K562 (cell line): Measurements from ENCODE around the gene LYRM1. TPM values are rescaled to one million over a fixed set of nuclear protein-coding genes. Genes with fewer than 3 reads are reported as not detected.

Source experiments
- ADNP ChIP-seq: fragments of 200-800 bp; sonication (Bioruptor generic); IDR thresholded peaks from 2 replicates; pipeline ENCODE4 v1.6.1; 2016; ENCODE audit warnings: missing genetic modification characterization, missing compliant biosample characterization
- BHLHE40 ChIP-seq: IDR thresholded peaks from 2 replicates; pipeline ENCODE4 v1.6.1; 2011; ENCODE audit warnings: low read length, improper control_type of control experiment
- CHD1 ChIP-seq: fragments of 200-600 bp; sonication (generic); IDR thresholded peaks from one replicate; pipeline ENCODE4 v1.6.1; 2012; ENCODE audit warnings: mild to moderate bottlenecking, moderate library complexity, low read length, inconsistent platforms
- MAFF ChIP-seq: IDR thresholded peaks from 2 replicates; pipeline ENCODE4 v1.6.1; 2012; ENCODE audit warnings: low read length, improper control_type of control experiment
- MAZ ChIP-seq, 2 experiments: fragments of 450-650 bp in 1 of 2; sonication (generic) in 1 of 2; formaldehyde crosslinking; IDR thresholded peaks in 1 of 2; conservative IDR thresholded peaks in 1 of 2; 2 replicates each; pipeline versions ENCODE4 v1.4.0 to v1.5.0; 2020; ENCODE audit warnings: mild to moderate bottlenecking in 1 of 2, missing genetic modification reagents in 1 of 2
- MNT ChIP-seq, 2 experiments: fragments of 450-650 bp; conservative IDR thresholded peaks; 2 replicates each; pipeline ENCODE4 v1.6.1; 2017; ENCODE audit warnings: mild to moderate bottlenecking in 2 of 2, moderate library complexity in 2 of 2
- NFXL1 ChIP-seq: fragments of 450-650 bp; formaldehyde crosslinking; IDR thresholded peaks from 2 replicates; pipeline ENCODE4 v1.4.0; 2021; ENCODE audit warnings: mild to moderate bottlenecking
- NONO ChIP-seq, 2 experiments: fragments of 200-400 bp in 1 of 2; fragments of 450-650 bp in 1 of 2; formaldehyde crosslinking in 1 of 2; IDR thresholded peaks; 2 replicates each; pipeline ENCODE4 v1.6.1; 2017; ENCODE audit warnings: low read depth in 2 of 2, mild to moderate bottlenecking in 2 of 2, moderate library complexity in 2 of 2, low read length in 1 of 2
- OTX1 ChIP-seq: fragments of 450-650 bp; formaldehyde crosslinking; IDR thresholded peaks from 2 replicates; pipeline ENCODE4 v1.4.0; 2022; ENCODE audit warnings: mild to moderate bottlenecking
- PHTF2 ChIP-seq: fragments of 250-450 bp; sonication (Bioruptor Pico); IDR thresholded peaks from 2 replicates; pipeline ENCODE4 v1.5.0; 2021; ENCODE audit warnings: mild to moderate bottlenecking
- POLR2AphosphoS2 ChIP-seq: IDR thresholded peaks from 2 replicates; pipeline ENCODE4 v1.6.1; 2012; ENCODE audit warnings: low read length, improper control_type of control experiment
- POLR2G ChIP-seq: fragments of 200-400 bp; formaldehyde crosslinking; IDR thresholded peaks from 2 replicates; pipeline ENCODE4 v1.6.1; 2017; ENCODE audit warnings: low read depth, mild to moderate bottlenecking, antibody characterized with exemption, low read length, moderate library complexity
- RBM39 ChIP-seq: fragments of 200-400 bp; formaldehyde crosslinking; optimal IDR thresholded peaks from 2 replicates; pipeline ENCODE3; 2018; ENCODE audit warnings: low read depth, low read length
- SMAD4 ChIP-seq: fragments of 250-450 bp; sonication (Bioruptor Pico); conservative IDR thresholded peaks from 2 replicates; pipeline ENCODE4 v1.8.0; 2021; ENCODE audit warnings: inconsistent platforms, mild to moderate bottlenecking, moderate library complexity
- ZBTB40 ChIP-seq, 2 experiments: fragments of 450-650 bp in 1 of 2; sonication (generic) in 1 of 2; formaldehyde crosslinking in 1 of 2; IDR thresholded peaks; 2 replicates each; pipeline versions ENCODE4 v1.7.1 to v1.9.0; 2016 to 2022; ENCODE audit warnings: inconsistent platforms in 1 of 2, mild to moderate bottlenecking in 1 of 2, missing genetic modification reagents in 1 of 2
- ZFP36 ChIP-seq: fragments of 150-350 bp; IDR thresholded peaks from 2 replicates; pipeline ENCODE4 v1.6.1; 2018; ENCODE audit warnings: low read length, low read depth; ENCODE audit not compliant: partially characterized antibody
- ZNF311 ChIP-seq: fragments of 250-450 bp; sonication (Bioruptor Pico); IDR thresholded peaks from 2 replicates; pipeline ENCODE4 v1.4.0; 2020; ENCODE audit warnings: mild to moderate bottlenecking, moderate library complexity
- polyA plus RNA-seq, 8 experiments: library from polyadenylated mRNA; depleted of rRNA in 4 of 8; stranded (reverse) in 5 of 8; unstranded in 3 of 8; fragments of >200 nt; fragmentation: Nextera tagmentation in 2 of 8; fragmentation: Illumina TruSeq in 1 of 8; extraction: Ambion mirVana in 2 of 8; extraction: Trizol in 1 of 8; gene quantifications; 2 replicates each; pipeline versions ENCODE4 v1.2.1 to v1.2.3, GENCODE V29; 2011 to 2014; ENCODE audit warnings: inconsistent platforms in 1 of 8, missing spikeins in 1 of 8
- total RNA-seq, 7 experiments: library from RNA; depleted of rRNA in 6 of 7; stranded (reverse); fragments of >200 nt in 6 of 7; fragmentation: Illumina TruSeq in 2 of 7; extraction: Trizol in 2 of 7; gene quantifications; 2 replicates each; pipeline versions ENCODE4 v1.2.1 to v1.2.3, GENCODE V29; 2011 to 2021; ENCODE audit warnings: low replicate concordance in 1 of 7

Gene LYRM1
- total and polyA plus RNA-seq, 9 of the 15 experiments (the other 6 are each of a cell fraction or from before 2014, with no cell fraction given) = 17.5 to 44.1 (median 32.7) TPM

- TF ChIP-seq MAFF (peak; percentile 58), NFXL1 (CRISPR knock-in tag) (no peak), MNT (conservative IDR thresholded peaks at IDR 0.05) (peak; percentile 6 to 70; a peak in 2 of 4 replicates), NONO (IDR thresholded peaks at IDR 0.05; ENCODE audit: low read depth in 2 of 2, low read length in 1 of 2) (peak in 1 of 2 experiments; percentile 99; a peak in 3 of 4 replicates), POLR2G (peak; percentile 97), ZBTB40 (IDR thresholded peaks at IDR 0.05) (peak; percentile 69), ZBTB40 (CRISPR knock-in tag; IDR thresholded peaks at IDR 0.05) (no peak), POLR2AphosphoS2 (no peak), BHLHE40 (peak; percentile 89), ADNP (tag) (no peak), PHTF2 (CRISPR knock-in tag) (no peak), SMAD4 (CRISPR knock-in tag) (peak; percentile 41; the same call in 1 of the 2 replicates), OTX1 (CRISPR knock-in tag) (0 out of 2 replicates have a peak, but pooled peaks have one; percentile 31), MAZ (CRISPR knock-in tag; conservative IDR thresholded peaks at IDR 0.05 in 1 of 2, IDR thresholded peaks at IDR 0.05 in 1 of 2) (peak; percentile 19 to 54; a peak in 3 of 4 replicates), ZNF311 (CRISPR knock-in tag) (no peak), CHD1 (peak; percentile 74), RBM39 (no peak), ZFP36 (no peak)
Observed at GRCh38 chr16:20900299-20901067, at the start of gene LYRM1, which contains the start of gene DCUN1D3 (continued).
